Measurements from ENCODE around the gene DGLUCY.
"Not testable (repeated sequence)": the region's sequence is repeated elsewhere in the genome, so short reads cannot be mapped to it uniquely, and the experiment has no call there.

Gene DGLUCY

GRCh38 chr14:91264151-91265150, 150.6 kb downstream of the DGLUCY start:
- DNase-seq, result no peak

- DNase-seq, result no peak
These were observed 151.5 kb downstream of the DGLUCY start for GRCh38 chr14:91265404-91265803.

- DNase-seq, result not testable (repeated sequence)
These were observed 152.4 kb downstream of the DGLUCY start for GRCh38 chr14:91266276-91266675.

GRCh38 chr14:91267965-91268437, 154.1 kb downstream of the DGLUCY start:
- no peak for DNase-seq

- no peak for DNase-seq
These were observed 155.5 kb downstream of the DGLUCY start for GRCh38 chr14:91269076-91269991.

- no peak for DNase-seq
These were observed 156.3 kb downstream of the DGLUCY start for GRCh38 chr14:91270188-91270587.

GRCh38 chr14:91270619-91271018, 156.7 kb downstream of the DGLUCY start:
- no peak for DNase-seq

- no peak for DNase-seq
These were observed 157.8 kb downstream of the DGLUCY start for GRCh38 chr14:91271639-91272038.

GRCh38 chr14:91272341-91273272, 158.7 kb downstream of the DGLUCY start:
- no peak for DNase-seq

- no peak for DNase-seq
These were observed 159.5 kb downstream of the DGLUCY start for GRCh38 chr14:91273273-91273884.

GRCh38 chr14:91273885-91274273, 160.0 kb downstream of the DGLUCY start:
- no peak for DNase-seq

GRCh38 chr14:91274796-91275195, 160.9 kb downstream of the DGLUCY start:
- DNase-seq, result no peak
